VCaP (cell line): ENCODE results near the gene GSAP.

Experiments used
- H3K27ac ChIP-seq: fragments of 450-650 bp; 2 replicates; pipeline ENCODE4 v1.5.1; 2017
- TF ChIP-seq, protein P1 (sequence below): fragments of 450-650 bp; conservative IDR thresholded peaks from 2 replicates; pipeline ENCODE4 v1.5.1; 2017; ENCODE audit warnings: mild to moderate bottlenecking, moderate library complexity

GSAP gene

GRCh38 chr7:77450613-77451012 is 34.5 kb upstream of the GSAP start:
- TF ChIP-seq, protein P1, sequence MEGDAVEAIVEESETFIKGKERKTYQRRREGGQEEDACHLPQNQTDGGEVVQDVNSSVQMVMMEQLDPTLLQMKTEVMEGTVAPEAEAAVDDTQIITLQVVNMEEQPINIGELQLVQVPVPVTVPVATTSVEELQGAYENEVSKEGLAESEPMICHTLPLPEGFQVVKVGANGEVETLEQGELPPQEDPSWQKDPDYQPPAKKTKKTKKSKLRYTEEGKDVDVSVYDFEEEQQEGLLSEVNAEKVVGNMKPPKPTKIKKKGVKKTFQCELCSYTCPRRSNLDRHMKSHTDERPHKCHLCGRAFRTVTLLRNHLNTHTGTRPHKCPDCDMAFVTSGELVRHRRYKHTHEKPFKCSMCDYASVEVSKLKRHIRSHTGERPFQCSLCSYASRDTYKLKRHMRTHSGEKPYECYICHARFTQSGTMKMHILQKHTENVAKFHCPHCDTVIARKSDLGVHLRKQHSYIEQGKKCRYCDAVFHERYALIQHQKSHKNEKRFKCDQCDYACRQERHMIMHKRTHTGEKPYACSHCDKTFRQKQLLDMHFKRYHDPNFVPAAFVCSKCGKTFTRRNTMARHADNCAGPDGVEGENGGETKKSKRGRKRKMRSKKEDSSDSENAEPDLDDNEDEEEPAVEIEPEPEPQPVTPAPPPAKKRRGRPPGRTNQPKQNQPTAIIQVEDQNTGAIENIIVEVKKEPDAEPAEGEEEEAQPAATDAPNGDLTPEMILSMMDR = no peak
- H3K27ac ChIP-seq = no peak overlapping the region

DNA sequence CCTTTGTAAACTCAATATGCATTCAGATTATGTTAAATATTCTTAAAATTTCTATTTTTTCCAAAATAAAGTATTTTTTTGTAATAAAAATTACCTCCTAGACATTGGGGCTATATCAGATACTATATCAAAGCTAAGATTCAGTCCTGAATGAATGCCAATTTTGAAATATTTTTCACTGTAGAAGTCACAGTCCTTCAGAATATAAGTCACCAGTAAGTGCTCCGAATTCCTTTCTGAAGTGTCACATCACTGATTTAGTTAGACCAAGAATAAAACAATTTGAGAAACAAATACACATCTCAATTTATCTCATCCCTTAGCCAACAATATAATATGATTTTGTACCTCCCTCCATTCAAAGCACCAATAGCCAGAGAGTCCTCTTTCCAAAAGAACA is 33.9 kb upstream of the GSAP start:
- no peak overlapping the region for H3K27ac ChIP-seq
- TF ChIP-seq, protein P1 = no peak

DNA sequence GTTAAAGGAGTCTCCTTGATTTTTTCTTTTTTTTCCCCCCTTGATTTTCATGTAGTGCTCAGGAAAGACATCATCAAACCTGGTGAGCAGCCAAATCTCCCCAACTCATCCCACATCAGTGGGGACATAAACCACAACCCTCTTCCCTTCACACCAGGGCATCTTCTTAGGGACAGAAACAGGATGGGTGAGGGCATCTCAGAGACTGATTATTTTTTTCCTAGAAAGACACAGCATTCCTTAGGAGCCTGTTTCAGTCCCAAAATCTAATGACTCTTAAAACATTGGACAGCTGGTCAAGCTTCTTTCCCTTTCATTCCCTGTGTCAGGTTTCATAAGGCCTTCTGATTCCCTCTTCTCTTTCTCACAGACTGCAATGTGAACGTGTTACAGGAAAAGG is 31.5 kb upstream of the GSAP start:
- TF ChIP-seq, protein P1 = no peak
- H3K27ac ChIP-seq = no peak overlapping the region

- TF ChIP-seq, protein P1 = no peak
- no peak overlapping the region for H3K27ac ChIP-seq
These were observed 28.0 kb upstream of the GSAP start for GRCh38 chr7:77444123-77444522.

DNA sequence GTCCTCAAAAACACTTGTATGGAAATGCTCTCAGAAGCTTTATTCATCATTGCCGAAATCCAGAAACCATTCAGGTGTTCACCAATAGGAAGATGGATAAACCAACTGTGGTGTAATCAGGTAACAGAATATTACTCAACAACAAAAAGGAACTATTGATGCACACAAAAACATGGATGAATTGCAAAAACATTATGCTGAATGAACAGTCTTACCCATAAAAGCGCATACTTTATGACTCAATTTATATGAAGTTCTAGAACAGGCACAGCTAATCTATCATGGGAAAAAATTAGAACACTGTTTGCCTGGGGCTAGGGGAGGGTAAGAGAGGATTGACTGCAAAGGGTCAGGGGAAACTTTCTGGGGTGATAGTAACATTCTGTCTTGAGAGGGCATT is 26.9 kb upstream of the GSAP start:
- TF ChIP-seq, protein P1 = no peak
- no peak overlapping the region for H3K27ac ChIP-seq

GRCh38 chr7:77442636-77443035 is 26.5 kb upstream of the GSAP start:
- H3K27ac ChIP-seq = no peak overlapping the region
- TF ChIP-seq, protein P1 = no peak

- no peak overlapping the region for H3K27ac ChIP-seq
- TF ChIP-seq, protein P1 = no peak
These were observed 24.9 kb upstream of the GSAP start for GRCh38 chr7:77441046-77441445.

- H3K27ac ChIP-seq = no peak overlapping the region; the same call in 1 of the 2 replicates
- TF ChIP-seq, protein P1 = peak; percentile 87
These were observed 23.4 kb upstream of the GSAP start for GRCh38 chr7:77439572-77439971.
